C4-2B (cell line): ENCODE measurements around the gene ITSN1.

ENCODE experiments used
- CTCF ChIP-seq: fragments of 450-650 bp; conservative IDR thresholded peaks from 2 replicates; pipeline ENCODE4 v1.5.1; 2017; ENCODE audit warnings: mild to moderate bottlenecking
- ZFX ChIP-seq: fragments of 450-650 bp; IDR thresholded peaks from 2 replicates; pipeline ENCODE4 v1.6.1; 2017

GRCh38 chr21:33650230-33650629 lies 7.9 kb downstream of the ITSN1 start:
- TF ChIP-seq CTCF = no peak
- no peak for TF ChIP-seq ZFX
